Heart left ventricle (tissue), 16 donors: ENCODE data around the gene THUMPD2. TPM values are rescaled to one million over a fixed set of nuclear protein-coding genes. Genes with fewer than 3 reads are reported as not detected.

Experiments
- ATAC-seq, 4 donors: fragments of 200-7000 bp; cut with Tn5 transposase; one replicate each; pipeline ENCODE4 v1.9.1; 2020 to 2022; ENCODE audit warnings: moderate library complexity in 4 of 4, mild to moderate bottlenecking in 3 of 4, moderate number of reproducible peaks in 1 of 4
- DNase-seq, 5 donors: peaks; one replicate each; pipeline ENCODE4 v3.0.0-alpha.2; 2020
- H3K27ac ChIP-seq, 12 donors: fragments of 200-600 bp; sonication (generic) in 4 of 12; one replicate each; pipeline versions ENCODE4 v1.5.0 to v1.8.0; 2016 to 2022; ENCODE audit warnings: mild to moderate bottlenecking in 2 of 12
- H3K27me3 ChIP-seq, 9 donors: fragments of 200-600 bp; sonication (generic) in 2 of 9; one replicate each; pipeline versions ENCODE4 v1.5.1 to v1.8.0; 2016 to 2022; ENCODE audit warnings: mild to moderate bottlenecking in 3 of 9
- H3K36me3 ChIP-seq, 9 donors: fragments of 200-600 bp; sonication (generic) in 2 of 9; one replicate each; pipeline versions ENCODE4 v1.5.0 to v1.8.0; 2018 to 2022; ENCODE audit warnings: mild to moderate bottlenecking in 2 of 9
- H3K4me1 ChIP-seq, 12 donors: fragments of 200-600 bp; sonication (generic) in 4 of 12; one replicate each; pipeline versions ENCODE4 v1.5.0 to v1.8.0; 2016 to 2022; ENCODE audit warnings: mild to moderate bottlenecking in 3 of 12
- H3K4me3 ChIP-seq, 12 donors: fragments of 200-600 bp; sonication (generic) in 4 of 12; one replicate each; pipeline versions ENCODE4 v1.5.0 to v1.8.0; 2017 to 2022; ENCODE audit warnings: mild to moderate bottlenecking in 9 of 12, moderate library complexity in 4 of 12
- H3K9me3 ChIP-seq, 12 donors: fragments of 200-600 bp; sonication (generic) in 4 of 12; one replicate each; pipeline versions ENCODE4 v1.5.0 to v1.8.0; 2016 to 2022; ENCODE audit warnings: mild to moderate bottlenecking in 1 of 12
- CTCF ChIP-seq, 12 donors: fragments of 200-600 bp; sonication (generic) in 4 of 12; IDR thresholded peaks; one replicate each; pipeline versions ENCODE4 v1.5.0 to v1.8.0; 2018 to 2022; ENCODE audit warnings: antibody characterized with exemption in 12 of 12, mild to moderate bottlenecking in 5 of 12
- POLR2A ChIP-seq, 2 donors: fragments of 450-650 bp; IDR thresholded peaks; one replicate each; pipeline ENCODE4 v1.6.1; 2017; ENCODE audit warnings: antibody characterized with exemption in 2 of 2, mild to moderate bottlenecking in 2 of 2, moderate library complexity in 2 of 2
- WGBS, 4 donors: extraction: QIAGEN DNeasy Blood & Tissue Kit in 2 of 4; methylation state at CpG; one replicate each; pipeline versions ENCODE4 v1.1.5 to v1.1.7; 2013 to 2018; 5-methylcytosine and 5-hydroxymethylcytosine counted together
- intact Hi-C, 10 donors: fragments of 100-400 bp; cut with DNase I; formaldehyde crosslinking; loops; one replicate each; pipeline versions ENCODE4 v1.11.1 to v1.14.2; 2022
- polyA plus RNA-seq, 2 donors: library from polyadenylated mRNA; stranded (reverse); fragments of 200-250 nt; gene quantifications; one replicate each; pipeline ENCODE4 v1.2.3, GENCODE V29; 2013
- total RNA-seq, 9 donors: library from RNA; depleted of rRNA in 2 of 9; stranded (reverse); fragments of >200 nt in 2 of 9; fragmentation: NEBNext Ultra II Directional in 3 of 9; extraction: Animal tissue kit (Norgen Biotek cat#: 25700) in 3 of 9; gene quantifications; one replicate each; pipeline versions ENCODE4 v1.1.0 to v1.2.4, GENCODE V29; 2016 to 2023
- donor health status: ischemic (EF 13 %, LVEDD 7.1; RV severe dilation, severe dysfunction).
- donor health status: healthy with polysubstance abuse.
- donor health status: DM: no; HTN: yes; CAD: no.
- donor health status: DM: no; HTN: no; CAD: no.
- donor health status: ischemic (EF 25% LVEDD 6.9; RV normal size, moderate dysfunction).
- donor health status: ischemic (EF 25% LVEDD 5.7; RV mildly dilated, moderate dysfunction).
- donor health status: healthy.
- donor health status: DM: yes; HTN: yes; CAD: no.
- donor health status: ischemic (EF 35%, LVEDD 5.7; RV mildly dilated, moderate dysfunction).
- donor health status: nonischemic (EF 11% LVEDD 7.7; RV severe dilation, severe dysfunction).
- donor health status: DM: yes; HTN: yes; CAD: no.
- donor health status: PGD.
- donor health status: ischemic (EF 29% LVEDD 5.4; RV normal size, mild dysfunction).
- donor health status: nonischemic (EF 23%, LVEDD 6.1; RV moderate dilation, normal function).

THUMPD2 gene
- total and polyA plus RNA-seq, 11 donors = 3.6 to 6.2 (median 5.3) TPM

GRCh38 chr2:39706312-39706711 lies 72.7 kb downstream of the THUMPD2 start:
- Histone ChIP-seq H3K27ac (no peak overlapping the region), H3K27me3 (no peaks in the 10 kb centered on the region), H3K4me1 (no peaks in the 10 kb centered on the region), H3K9me3 (peaks cover 0 to 18% (median 9%) of the 10 kb centered on the region in 12 donors), H3K4me3 (no peak overlapping the region), H3K36me3 (peaks cover 0 to 3% (median 0%) of the 10 kb centered on the region in 9 donors)
- ATAC-seq (no peak), DNase-seq (no peak)
- intact Hi-C loops = no loop called here
- TF ChIP-seq CTCF (IDR thresholded peaks at IDR 0.05) = no peak
- no peak for TF ChIP-seq POLR2A (IDR thresholded peaks at IDR 0.05)
- WGBS, 4 donors = 84 to 94% (median 89%) methylated on average over 1 of the region's 1 CpG

GRCh38 chr2:39705638-39706037 lies 73.4 kb downstream of the THUMPD2 start:
- Histone ChIP-seq H3K27ac (no peak overlapping the region), H3K4me3 (no peak overlapping the region), H3K4me1 (no peaks in the 10 kb centered on the region), H3K36me3 (peaks cover 0 to 3% (median 0%) of the 10 kb centered on the region in 9 donors), H3K9me3 (peaks cover 0 to 25% (median 13%) of the 10 kb centered on the region in 12 donors), H3K27me3 (no peaks in the 10 kb centered on the region)
- TF ChIP-seq CTCF (IDR thresholded peaks at IDR 0.05) = no peak
- no peak for TF ChIP-seq POLR2A (IDR thresholded peaks at IDR 0.05)
- intact Hi-C loops = no loop called here
- ATAC-seq = no peak
- WGBS, 4 donors = 65 to 96% (median 81%) methylated on average over 4 of the region's 4 CpGs
- DNase-seq = no peak

- ATAC-seq (no peak), DNase-seq (no peak)
- peaks cover 0 to 35% (median 18%) of the 10 kb centered on the region in 12 donors for H3K9me3 ChIP-seq
- TF ChIP-seq POLR2A (IDR thresholded peaks at IDR 0.05) = no peak
- intact Hi-C loops = no loop called here
- WGBS, 4 donors = 92 to 94% (median 93%) methylated on average over 3 of the region's 3 CpGs
- no peak overlapping the region for H3K27ac ChIP-seq
- no peaks in the 10 kb centered on the region for H3K27me3 ChIP-seq
- H3K36me3 ChIP-seq = peaks cover 0 to 3% (median 0%) of the 10 kb centered on the region in 9 donors
- no peak overlapping the region for H3K4me3 ChIP-seq
- H3K4me1 ChIP-seq = no peaks in the 10 kb centered on the region
Observed at GRCh38 chr2:39704540-39704939, 74.5 kb downstream of the THUMPD2 start.

- no peak for ATAC-seq
Observed at GRCh38 chr2:39703181-39703872, 75.7 kb downstream of the THUMPD2 start.

More at GRCh38 chr2:39703181-39703872, 75.7 kb downstream of the THUMPD2 start:
- Histone ChIP-seq H3K9me3 (peaks cover 0 to 39% (median 18%) of the 10 kb centered on the region in 12 donors), H3K4me1 (no peaks in the 10 kb centered on the region), H3K4me3 (no peak overlapping the region), H3K27me3 (no peaks in the 10 kb centered on the region), H3K27ac (no peak overlapping the region), H3K36me3 (peaks cover 0 to 3% (median 0%) of the 10 kb centered on the region in 9 donors)
- WGBS, 4 donors = 55 to 67% (median 61%) methylated on average over 3 of the region's 3 CpGs
- TF ChIP-seq CTCF (IDR thresholded peaks at IDR 0.05) (no peak), POLR2A (IDR thresholded peaks at IDR 0.05) (no peak)
- intact Hi-C loops = no loop called here
- DNase-seq = no peak
